Chondrocyte (in vitro differentiated cells): ENCODE data around the gene PIK3CG. TPM values are rescaled to one million over a fixed set of nuclear protein-coding genes. Genes with fewer than 3 reads are reported as not detected.

Experiments
- DNase-seq: peaks from one replicate; pipeline ENCODE4 v3.0.0; 2021; ENCODE audit warnings: mixed read lengths, low spot score
- H3K27ac Mint-ChIP-seq: one replicate; pipeline ENCODE4 v1.8.0; 2021; ENCODE audit warnings: mild to moderate bottlenecking, moderate library complexity, mixed read lengths; ENCODE audit not compliant: unreplicated experiment
- H3K27me3 Mint-ChIP-seq: 2 replicates; pipeline ENCODE4 v1.8.0; 2021; ENCODE audit warnings: low read depth, mixed read lengths
- H3K36me3 Mint-ChIP-seq: 2 replicates; pipeline ENCODE4 v1.8.0; 2021; ENCODE audit warnings: low read depth, mixed read lengths
- H3K4me1 Mint-ChIP-seq: 2 replicates; pipeline ENCODE4 v1.8.0; 2021; ENCODE audit warnings: low read depth, mild to moderate bottlenecking, mixed read lengths
- H3K4me3 Mint-ChIP-seq: one replicate; pipeline ENCODE4 v1.8.0; 2021; ENCODE audit warnings: mild to moderate bottlenecking, moderate library complexity, mixed read lengths; ENCODE audit not compliant: unreplicated experiment
- H3K9me3 Mint-ChIP-seq: 2 replicates; pipeline ENCODE4 v1.8.0; 2021; ENCODE audit warnings: low read depth, mixed read lengths
- total RNA-seq: library from RNA; stranded (reverse); gene quantifications from 3 replicates; pipeline ENCODE4 v1.2.1, GENCODE V29; 2021
- TF ChIP-seq, protein P1 (sequence below): fragments of 200-600 bp; sonication (generic); IDR thresholded peaks from 2 replicates; pipeline ENCODE4 v1.5.0; 2021; ENCODE audit warnings: antibody characterized with exemption, mild to moderate bottlenecking, moderate library complexity

The PIK3CG gene
- total RNA-seq, 1 donor from 2014 or later: not detected

- TF ChIP-seq, protein P1, sequence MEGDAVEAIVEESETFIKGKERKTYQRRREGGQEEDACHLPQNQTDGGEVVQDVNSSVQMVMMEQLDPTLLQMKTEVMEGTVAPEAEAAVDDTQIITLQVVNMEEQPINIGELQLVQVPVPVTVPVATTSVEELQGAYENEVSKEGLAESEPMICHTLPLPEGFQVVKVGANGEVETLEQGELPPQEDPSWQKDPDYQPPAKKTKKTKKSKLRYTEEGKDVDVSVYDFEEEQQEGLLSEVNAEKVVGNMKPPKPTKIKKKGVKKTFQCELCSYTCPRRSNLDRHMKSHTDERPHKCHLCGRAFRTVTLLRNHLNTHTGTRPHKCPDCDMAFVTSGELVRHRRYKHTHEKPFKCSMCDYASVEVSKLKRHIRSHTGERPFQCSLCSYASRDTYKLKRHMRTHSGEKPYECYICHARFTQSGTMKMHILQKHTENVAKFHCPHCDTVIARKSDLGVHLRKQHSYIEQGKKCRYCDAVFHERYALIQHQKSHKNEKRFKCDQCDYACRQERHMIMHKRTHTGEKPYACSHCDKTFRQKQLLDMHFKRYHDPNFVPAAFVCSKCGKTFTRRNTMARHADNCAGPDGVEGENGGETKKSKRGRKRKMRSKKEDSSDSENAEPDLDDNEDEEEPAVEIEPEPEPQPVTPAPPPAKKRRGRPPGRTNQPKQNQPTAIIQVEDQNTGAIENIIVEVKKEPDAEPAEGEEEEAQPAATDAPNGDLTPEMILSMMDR: no peak
- no peak for DNase-seq
- H3K27ac Mint-ChIP-seq: no peak overlapping the region
- H3K27me3 Mint-ChIP-seq: peaks cover 22% of the 10 kb centered on the region
- no peak overlapping the region for H3K4me3 Mint-ChIP-seq
- H3K4me1 Mint-ChIP-seq: no peaks in the 10 kb centered on the region
- peaks cover 14% of the 10 kb centered on the region for H3K9me3 Mint-ChIP-seq
- no peaks in the 10 kb centered on the region for H3K36me3 Mint-ChIP-seq
These were observed 36.9 kb downstream of the PIK3CG start for GRCh38 chr7:106901828-106902441.

- no peaks in the 10 kb centered on the region for H3K9me3 Mint-ChIP-seq
- no peak overlapping the region for H3K27ac Mint-ChIP-seq
- DNase-seq: no peak
- peaks cover 10% of the 10 kb centered on the region for H3K27me3 Mint-ChIP-seq
- H3K4me3 Mint-ChIP-seq: no peak overlapping the region
- no peaks in the 10 kb centered on the region for H3K4me1 Mint-ChIP-seq
- TF ChIP-seq, protein P1: no peak
- no peaks in the 10 kb centered on the region for H3K36me3 Mint-ChIP-seq
These were observed 40.7 kb downstream of the PIK3CG start for GRCh38 chr7:106905734-106906133.

- Mint-ChIP-seq H3K27ac (no peak overlapping the region), H3K36me3 (no peaks in the 10 kb centered on the region), H3K4me1 (no peaks in the 10 kb centered on the region), H3K9me3 (peaks cover 3% of the 10 kb centered on the region), H3K27me3 (peaks cover 20% of the 10 kb centered on the region), H3K4me3 (no peak overlapping the region)
- TF ChIP-seq, protein P1: no peak
- DNase-seq: no peak
These were observed 46.9 kb downstream of the PIK3CG start for GRCh38 chr7:106911959-106912358.

GRCh38 chr7:106914018-106914607, 49.0 kb downstream of the PIK3CG start:
- H3K27ac Mint-ChIP-seq: no peak overlapping the region
- peaks cover 3% of the 10 kb centered on the region for H3K9me3 Mint-ChIP-seq
- no peak overlapping the region for H3K4me3 Mint-ChIP-seq
- H3K4me1 Mint-ChIP-seq: no peaks in the 10 kb centered on the region
- H3K27me3 Mint-ChIP-seq: peaks cover 18% of the 10 kb centered on the region
- H3K36me3 Mint-ChIP-seq: no peaks in the 10 kb centered on the region
- TF ChIP-seq, protein P1: no peak
- no peak for DNase-seq

GRCh38 chr7:106915407-106915806, 50.3 kb downstream of the PIK3CG start:
- no peak overlapping the region for H3K27ac Mint-ChIP-seq
- peaks cover 9% of the 10 kb centered on the region for H3K9me3 Mint-ChIP-seq
- H3K4me1 Mint-ChIP-seq: no peaks in the 10 kb centered on the region
- DNase-seq: no peak
- TF ChIP-seq, protein P1: no peak
- no peaks in the 10 kb centered on the region for H3K36me3 Mint-ChIP-seq
- H3K4me3 Mint-ChIP-seq: no peak overlapping the region
- peaks cover 18% of the 10 kb centered on the region for H3K27me3 Mint-ChIP-seq
